NCI-H526 (cell line): ENCODE measurements around the gene BMP7.

ENCODE experiments used
- DNase-seq, 2 experiments: peaks; one replicate each; lab custom pipeline; 2025; lab: John Stamatoyannopoulos, UW

BMP7 gene

DNA sequence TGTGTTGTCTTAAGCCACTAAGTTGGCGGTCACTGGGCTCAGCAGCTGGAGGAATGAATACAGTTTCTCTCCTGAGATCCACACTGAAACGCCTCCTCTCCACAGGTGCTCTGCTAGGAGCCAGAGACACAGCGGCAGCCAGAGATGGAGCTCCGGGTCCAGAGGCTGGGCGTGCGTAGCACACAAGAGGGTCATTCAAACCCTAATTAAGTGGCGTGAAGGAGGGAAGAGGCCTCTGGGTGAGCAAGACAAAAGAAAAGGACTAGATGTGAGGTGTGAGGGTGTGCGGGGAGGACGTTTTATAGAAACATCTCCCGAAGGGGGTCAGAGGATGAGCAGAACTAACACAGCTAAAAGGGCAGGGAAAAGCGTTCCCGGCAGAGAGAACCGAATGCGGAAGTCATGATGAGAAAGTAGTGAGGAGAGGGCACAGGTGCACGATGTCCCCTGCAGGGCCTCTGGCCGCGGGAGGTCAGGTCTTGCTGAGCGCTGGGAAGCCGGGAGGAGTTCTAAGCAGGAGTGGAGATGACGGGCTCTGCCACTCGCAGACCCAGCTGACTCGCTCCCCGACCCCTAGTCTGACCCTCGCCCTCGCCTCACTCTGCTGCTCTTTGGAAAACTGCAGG is 54.4 kb downstream of the BMP7 start:
- no peak for DNase-seq

DNA sequence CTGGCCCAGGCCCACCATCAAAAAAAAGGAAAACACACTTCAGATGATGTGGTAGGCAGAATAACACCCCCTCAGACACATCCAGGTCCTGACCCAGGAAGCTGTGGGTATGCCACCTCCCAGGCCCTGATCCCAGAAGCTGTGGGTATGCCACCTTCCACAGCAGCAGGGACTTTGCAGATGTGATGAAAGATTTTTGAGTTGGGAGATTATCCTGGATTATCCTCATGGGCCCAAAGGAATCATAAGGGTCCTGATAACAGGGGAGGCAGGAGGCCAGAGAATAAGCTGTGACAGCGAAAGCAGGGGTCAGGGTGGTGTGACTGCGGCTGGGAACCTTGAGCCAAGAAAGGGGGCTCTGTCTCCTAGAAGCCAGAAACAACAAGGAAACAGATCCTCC is 55.0 kb downstream of the BMP7 start:
- no peak for DNase-seq

DNA sequence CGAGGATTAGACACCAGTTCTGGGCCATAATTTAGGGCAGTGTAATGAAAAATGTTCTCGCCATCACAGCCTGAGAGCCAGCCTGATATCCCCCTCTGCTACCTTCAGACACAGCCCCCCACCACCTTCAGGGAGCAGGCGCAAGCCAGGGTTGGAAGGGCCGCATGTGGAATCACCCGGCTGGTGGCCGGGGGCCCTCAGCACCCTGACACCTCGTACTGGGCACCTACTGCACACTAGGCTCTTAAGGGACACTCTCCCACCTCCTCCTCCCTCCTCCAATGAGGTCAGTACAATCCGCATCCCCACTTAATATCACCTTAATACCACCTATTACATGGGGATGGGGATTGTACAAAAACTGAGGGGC is 55.5 kb downstream of the BMP7 start:
- no peak for DNase-seq

DNA sequence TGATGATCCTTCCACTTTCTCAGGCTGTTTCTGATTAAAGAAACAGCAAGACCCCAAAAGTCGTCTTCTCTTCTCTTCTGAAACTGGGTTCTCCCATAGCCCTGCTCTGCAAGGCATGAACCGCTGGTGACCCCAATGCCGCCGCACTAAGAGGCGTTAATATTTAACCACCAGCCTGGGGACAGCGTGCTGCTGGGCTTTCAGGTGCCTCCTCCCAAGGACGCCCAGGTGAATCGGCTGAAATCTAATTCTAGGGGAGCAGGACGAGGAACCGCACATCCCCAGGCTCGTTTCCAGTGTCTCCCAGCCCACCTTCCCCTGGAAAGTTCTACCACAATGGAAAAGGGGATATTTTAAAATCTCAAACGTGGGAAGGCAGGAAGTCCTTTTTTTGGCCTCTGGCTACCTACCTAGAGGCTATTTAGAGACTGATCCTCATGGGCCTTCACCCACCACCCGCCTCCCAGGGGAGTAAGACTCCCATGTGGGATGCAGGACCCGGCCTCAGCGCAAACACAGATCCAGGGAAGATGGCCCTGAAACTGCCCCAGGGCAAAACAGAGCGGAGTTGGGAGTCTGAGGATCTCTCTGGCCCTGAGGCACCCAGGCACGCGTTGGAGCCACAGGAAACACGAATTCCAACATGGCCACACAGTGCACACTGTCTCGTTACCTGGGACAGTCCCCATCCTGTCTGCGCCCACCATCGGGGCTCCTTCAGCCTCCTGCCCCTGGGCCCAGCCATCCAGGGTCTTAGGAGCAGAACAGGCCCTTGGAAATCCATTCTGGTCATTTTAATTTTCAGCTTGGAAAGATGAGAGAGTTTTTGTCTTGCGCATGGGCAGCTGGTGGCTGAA is 56.2 kb downstream of the BMP7 start:
- peak in 1 of 2 experiments; percentile 12 for DNase-seq

DNA sequence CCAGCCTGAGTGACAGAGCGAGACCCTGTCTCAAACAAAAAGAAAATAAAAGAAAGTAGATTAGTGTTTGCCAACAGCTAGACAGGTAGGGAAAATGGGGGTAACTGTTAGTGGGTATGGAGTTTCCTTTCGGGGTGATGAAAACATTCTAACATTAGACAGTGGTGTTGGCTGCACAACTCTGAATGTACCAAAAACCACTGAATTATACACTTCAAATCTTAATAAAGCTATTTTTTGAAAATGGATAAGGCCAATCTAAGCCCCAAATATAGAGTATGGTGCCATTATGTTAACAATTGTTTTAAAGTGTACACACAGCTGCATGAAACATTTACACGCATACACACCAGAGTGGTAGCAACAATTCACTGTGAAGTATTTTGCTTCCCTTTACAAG is 57.0 kb downstream of the BMP7 start:
- DNase-seq = no peak

DNA sequence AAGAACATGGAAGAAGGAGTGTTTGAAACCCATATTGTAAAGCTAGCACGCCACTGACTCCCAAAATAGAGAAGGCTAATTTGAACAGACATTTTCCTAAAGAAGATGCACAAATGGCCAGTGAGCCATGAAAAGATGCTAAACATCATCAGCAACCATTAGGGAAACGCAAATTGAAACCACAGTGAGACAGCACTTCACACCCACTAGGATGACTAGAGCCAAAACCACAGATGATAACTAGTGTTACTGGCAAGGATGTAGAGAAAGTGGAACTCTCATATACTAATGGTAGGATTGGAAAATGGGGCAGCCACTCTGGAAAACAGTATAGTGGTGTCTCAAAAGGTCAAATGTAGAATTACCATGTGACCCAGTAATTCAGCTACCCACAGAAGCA is 58.2 kb downstream of the BMP7 start:
- no peak for DNase-seq

DNA sequence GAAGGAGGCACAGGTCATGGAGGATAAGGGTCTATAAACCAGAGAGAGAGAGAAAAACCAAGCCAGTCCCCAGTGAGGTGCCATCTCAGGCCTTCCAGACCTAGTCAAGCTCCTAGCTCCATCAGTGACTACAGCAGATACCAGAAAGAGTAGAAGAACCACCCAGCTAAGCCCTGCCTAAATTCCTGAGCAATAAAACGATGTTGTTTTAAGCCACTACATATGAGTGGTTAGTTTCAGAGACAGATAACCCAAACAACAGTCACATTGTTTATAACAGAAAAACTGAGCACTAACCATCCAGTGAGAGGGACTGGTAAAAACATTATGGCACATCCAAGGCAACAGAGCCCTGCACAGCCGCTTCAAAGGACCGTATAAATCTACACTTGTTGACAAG is 59.2 kb downstream of the BMP7 start:
- DNase-seq = no peak

DNA sequence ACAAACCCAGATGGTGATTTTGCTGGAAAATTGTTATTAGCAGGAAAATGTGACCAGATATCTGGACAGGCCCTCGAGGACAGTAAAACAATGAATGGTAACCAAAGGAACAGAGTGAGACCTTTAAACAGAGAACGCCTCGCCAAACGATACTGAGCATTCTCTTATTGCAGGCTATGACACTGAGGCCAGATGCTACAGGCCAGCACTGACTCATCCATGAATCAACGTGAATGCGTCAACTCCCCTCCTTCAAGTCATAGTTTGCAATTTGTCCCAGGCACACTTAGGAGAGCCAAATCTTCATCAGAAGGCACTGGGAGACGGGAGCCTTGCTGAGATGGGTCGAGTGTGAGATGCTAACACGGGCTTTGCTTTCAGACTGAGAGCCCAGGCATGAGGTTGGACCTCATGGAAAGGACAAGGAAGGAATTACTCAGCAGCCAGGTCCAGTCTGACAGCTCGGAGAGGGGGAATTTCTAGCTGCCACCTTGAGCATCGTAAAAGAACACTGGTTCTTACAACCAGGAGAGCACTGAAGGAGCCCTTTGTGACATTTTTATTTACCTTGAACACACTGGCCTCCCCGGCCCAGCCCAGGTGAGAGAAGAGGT is 60.7 kb downstream of the BMP7 start:
- no peak for DNase-seq

DNA sequence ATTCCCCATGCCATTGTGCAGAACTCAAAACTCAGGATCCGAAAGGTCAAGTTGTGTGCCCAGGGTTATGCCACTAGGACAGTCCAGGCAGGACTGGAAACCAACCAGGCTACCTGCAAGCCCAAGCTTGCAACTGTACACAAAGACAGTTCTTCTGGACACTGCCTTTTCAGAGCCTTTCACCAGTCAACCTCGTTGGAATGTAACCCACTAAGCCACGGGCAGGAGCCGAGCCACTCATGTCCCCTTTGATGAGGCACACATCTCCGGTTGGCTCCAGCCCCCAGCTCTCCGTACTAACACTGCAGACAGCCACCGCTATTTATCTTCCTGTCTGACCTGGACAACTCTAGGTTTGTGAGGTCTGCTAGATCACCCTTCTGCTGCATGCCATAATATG is 62.5 kb downstream of the BMP7 start:
- DNase-seq = no peak

DNA sequence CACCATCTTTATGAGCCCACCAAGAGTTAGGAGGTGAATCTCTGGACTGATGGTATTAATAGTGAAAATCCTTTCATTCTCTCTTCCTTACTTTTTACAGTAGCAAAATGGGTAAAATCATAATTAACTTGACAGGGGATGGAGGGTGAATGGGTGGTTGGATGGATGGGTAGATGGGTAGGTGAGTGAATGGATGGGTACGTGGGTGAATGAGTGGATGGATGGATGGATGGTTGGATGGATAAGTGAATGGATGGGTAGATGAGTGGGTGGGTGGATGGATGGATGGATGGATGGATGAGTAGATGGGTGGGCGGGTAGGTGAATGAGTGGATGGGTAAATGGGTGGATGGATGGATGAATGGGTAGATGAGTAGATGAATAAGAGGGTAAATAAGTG is 63.2 kb downstream of the BMP7 start:
- DNase-seq = no peak

DNA sequence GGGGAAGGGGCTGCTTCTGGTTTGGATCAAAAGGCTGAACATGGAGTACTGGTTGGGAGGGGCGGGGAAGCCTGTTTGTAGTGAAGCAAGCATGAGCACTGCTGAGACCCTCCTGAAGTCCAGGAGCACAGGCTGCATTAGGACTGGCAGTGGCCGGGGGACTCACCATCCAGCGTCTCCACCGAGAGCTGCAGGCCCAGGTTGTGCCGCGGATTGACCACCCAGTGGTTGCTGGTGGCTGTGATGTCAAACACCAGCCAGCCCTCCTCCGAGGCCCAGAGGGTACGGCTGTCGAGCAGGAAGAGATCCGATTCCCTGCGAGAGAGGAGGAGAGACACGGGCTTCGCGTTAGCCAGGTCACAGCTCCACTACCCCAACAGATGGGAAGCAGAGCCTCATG is 64.1 kb downstream of the BMP7 start:
- no peak for DNase-seq

DNA sequence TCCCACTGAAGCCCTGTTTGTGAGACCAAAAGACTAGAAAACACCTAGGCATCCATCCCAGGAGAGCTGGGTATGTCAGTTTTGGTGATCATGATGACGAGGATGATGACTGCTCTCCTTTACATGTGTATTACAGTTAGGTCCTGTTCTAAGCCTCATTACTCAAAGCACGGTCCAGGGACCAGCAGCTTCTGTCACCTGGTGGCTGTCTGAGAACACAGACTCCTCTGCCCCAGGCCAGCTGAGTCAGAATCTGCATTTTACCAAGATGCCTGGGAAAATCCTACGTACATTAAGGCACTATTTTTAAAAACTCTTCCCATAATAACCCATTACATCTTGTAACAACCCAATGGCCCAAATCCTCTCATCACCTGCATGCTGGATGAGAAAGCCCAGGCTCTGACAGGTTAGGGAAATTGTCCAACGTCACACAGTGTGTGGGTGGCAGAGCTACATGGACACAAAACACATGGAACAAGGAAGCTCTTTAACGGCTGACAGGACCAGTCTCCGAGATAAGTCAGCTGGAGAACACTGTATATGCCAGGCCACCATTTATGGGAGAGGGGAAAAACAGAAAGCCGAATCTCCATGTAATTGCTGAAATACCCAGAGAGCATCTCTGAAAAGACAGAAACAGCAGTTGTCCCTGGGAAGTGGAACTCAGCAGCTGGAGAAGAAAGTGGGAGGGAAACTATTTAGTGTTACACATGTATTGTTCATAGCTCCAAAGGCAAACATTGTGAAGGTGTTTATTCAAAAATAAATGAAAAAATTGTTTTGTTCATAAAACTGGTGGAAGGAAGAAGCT is 65.4 kb downstream of the BMP7 start:
- DNase-seq = no peak

DNA sequence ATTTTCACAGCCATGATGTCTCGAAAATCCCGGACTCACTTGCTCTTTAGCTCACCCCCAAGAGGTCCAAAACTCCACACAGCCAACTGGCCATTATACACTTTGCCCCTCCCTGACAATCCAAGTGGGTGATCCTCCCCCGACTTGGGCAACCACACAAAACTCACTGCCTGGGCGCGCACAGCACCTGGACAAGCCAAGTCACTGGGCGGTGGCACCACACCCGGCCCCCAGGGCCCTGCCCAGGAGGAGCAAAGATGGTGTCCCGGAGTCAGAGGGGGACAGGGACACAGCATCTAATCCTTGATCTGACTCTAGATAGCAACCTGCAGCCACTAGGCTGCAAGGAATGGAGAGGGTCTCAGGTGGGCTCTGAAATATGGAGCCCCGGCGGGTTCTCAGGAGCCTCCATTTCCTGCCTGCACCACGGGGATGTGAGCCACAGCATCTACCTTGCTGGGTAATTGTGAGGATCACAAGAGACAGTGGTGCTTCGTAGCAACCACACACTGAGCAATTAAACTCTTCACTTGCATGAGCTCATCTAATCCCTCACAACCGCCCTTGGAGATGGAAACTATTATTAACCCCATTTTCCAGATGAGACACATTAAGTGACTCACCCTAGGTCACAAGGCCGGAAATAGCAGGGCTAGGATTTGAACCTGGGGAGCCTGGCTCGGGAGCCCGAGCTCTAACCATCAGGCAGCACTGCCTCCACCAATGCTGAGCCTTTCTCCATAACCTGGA is 66.6 kb downstream of the BMP7 start:
- DNase-seq = no peak

DNA sequence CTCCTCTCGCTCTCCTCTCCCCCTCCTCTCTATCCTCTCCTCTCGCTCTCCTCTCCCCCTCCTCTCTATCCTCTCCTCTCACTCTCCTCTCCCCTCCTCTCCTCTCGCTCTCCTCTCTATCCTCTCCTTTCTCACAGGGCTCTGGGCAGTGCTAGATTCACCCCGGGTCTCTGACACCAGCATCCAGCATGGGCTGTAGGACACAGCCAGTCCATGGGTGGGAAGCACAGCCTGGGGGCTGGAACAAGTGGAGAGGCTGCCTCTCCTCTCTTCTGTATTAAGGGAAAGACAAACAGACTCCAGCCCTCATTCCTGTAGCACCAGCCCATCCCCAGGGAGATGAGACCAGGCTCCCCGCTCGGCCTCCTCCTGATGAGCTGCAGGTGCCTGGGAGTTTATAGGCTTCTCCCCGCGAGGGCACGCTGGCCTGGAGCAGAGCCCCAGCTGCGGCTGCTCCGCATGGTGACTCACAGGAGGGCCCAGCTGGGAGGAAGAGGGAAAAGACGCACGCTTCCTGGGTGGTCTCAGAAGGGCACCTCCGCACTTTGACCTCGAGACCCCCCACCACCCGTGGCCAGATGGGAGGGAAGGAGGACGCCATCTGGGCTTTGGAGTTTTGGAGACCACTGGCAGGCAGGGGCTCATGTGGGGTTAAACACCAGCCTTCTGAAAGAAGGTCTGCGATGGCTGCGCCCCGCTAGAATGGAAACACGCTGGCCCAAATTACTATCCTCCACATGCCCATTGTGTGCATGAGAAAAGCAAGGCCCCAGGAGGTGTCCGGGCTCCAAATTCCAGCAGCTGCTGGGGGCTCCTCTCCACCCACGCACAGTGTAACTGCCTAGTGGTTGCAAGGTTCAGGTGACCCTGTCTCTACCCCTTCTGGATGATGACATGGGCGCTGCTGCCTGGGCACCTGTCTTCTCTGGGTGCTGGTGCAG is 68.0 kb downstream of the BMP7 start:
- DNase-seq = no peak

DNA sequence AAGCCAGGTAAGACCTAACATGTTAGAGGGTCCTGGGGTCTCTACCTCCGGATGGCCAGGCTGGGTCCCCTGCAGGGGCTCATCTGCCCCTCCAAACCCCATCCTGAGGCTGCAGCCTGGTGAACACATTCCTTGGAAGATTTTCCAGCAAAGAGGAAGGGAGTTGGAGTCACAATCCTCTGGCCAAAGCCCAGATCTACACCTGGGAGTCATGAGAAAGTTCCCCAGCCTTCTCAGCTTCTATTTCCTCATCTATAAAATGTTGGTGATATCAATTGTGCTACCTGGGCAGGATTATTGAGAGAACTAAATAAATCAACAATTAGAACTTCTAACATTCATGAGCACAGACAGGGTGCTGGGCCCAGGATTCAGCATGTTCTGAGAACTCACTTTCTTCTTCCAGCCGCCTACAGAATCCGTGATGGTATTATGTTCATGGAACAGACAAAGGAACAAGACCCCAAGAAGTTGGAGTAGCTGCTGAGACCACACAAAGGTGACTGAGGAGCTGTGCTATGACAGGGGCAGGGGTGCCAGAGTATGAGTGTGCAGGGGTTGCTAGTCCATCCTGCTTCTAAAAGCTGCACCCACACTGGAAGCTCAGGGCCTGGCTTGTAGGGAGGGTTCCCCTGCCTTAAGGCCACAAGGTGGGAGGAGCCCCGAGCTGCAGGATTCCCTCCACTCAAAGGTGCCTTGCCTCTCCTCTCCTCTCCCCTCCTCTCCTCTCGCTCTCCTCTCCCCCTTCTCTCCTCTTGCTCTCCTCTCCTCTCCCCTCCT is 68.9 kb downstream of the BMP7 start:
- DNase-seq = no peak

DNA sequence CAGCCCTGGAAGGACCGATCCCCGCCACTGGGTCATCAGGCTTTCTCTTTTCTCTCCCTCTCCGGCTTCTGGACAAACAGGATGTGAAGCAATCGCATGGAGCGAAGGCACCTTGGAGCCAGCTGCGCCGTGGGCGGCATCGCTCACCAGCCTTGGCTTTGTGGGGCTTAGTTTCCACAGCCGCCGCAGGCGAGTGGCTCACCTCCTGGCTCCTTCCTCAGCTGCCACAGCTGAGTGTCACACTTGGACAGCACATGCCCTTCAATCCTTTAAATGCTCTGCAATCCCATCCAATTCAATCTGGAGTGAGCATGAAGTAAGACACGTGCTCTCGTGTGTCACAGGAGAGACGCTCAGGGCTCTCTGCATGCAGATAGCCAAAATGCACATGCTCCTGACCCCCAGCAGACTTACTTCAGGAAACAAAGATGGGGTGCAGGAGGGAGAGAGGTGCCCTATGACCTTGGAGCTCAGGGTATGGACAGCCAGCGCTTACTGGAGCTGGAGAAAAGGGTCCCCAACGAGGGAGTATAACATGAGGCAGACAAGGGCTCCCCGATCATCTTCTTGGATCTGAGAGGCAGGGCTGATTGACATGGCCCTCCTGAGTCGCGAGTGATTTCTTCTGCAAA is 70.9 kb downstream of the BMP7 start:
- no peak for DNase-seq

DNA sequence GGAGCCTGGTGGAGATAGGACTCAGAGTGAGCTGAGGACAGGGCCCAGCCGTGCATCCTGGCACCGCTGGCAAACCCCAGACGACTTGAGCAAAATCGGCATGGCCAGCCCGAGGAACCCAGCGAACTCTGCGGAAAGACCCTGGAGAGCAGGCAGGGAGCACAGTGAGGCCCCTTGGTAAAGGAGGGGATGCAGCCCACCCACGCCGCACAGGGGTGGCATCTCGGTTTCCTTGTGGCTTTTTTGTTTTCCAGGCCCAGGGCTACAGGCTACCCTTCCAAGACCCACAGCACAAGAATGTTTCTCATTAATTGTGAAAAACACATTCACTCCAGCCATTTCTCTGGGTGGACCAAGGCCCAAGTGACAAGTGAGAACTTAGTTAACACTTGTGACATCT is 71.4 kb downstream of the BMP7 start:
- no peak for DNase-seq

DNA sequence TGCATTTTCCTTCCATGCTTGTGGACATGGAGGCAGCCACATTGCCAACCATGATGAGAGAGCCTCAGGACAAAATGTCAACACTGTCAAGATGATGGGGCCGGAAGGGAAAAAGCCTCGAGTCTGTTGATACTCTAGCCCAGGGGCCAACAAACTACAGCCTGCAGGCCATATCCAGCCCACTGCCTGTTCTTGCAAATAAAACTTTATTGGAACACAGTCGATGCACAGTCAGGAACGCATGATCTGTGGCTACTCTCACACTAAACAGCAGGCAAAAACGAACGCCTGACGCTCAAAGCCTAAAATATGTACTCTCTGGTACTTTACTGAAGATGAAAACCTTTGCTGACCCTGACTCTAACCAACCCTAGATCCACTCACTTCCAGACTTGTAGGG is 72.3 kb downstream of the BMP7 start:
- no peak for DNase-seq

DNA sequence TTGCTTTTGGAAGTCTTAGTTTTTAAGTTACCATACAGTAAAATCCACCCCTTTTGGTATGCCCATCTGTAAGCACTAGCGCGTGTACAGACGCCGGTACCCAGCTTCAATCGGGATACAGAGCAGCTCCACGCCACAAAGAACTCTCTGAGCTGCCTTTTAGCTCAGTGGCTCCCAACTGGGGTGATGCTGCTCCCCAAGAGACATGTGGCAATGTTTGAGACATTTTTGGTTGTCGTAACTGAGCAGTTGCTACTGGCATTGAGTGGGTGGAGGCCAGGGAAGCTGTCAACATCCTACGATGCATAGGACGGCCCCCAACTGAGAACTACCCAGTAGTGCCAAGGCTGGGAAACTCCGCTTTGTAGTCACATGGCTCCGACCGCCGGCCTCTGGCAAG is 73.3 kb downstream of the BMP7 start:
- no peak for DNase-seq
